GM12892 (cell line): ENCODE results near the gene ZNF680.
"Not testable (repeated sequence)": the region's sequence is repeated elsewhere in the genome, so short reads cannot be mapped to it uniquely, and the experiment has no call there.

Source experiments
- POLR2A ChIP-seq: IDR thresholded peaks from 2 replicates; pipeline ENCODE4 v1.6.1; 2011; ENCODE audit warnings: low read depth, low read length, control low read depth
- TAF1 ChIP-seq: IDR thresholded peaks from 2 replicates; pipeline ENCODE4 v1.6.1; 2011; ENCODE audit warnings: low read depth, mild to moderate bottlenecking, control low read depth, low read length, borderline replicate concordance

GRCh38 chr7:64569372-64570283 is 6.8 kb upstream of the ZNF680 start:
- not testable (repeated sequence) for TF ChIP-seq TAF1, POLR2A
